ENCODE results near the gene FBXO38. TPM values are rescaled to one million over a fixed set of nuclear protein-coding genes. Genes with fewer than 3 reads are reported as not detected.

Gene FBXO38, protein sequence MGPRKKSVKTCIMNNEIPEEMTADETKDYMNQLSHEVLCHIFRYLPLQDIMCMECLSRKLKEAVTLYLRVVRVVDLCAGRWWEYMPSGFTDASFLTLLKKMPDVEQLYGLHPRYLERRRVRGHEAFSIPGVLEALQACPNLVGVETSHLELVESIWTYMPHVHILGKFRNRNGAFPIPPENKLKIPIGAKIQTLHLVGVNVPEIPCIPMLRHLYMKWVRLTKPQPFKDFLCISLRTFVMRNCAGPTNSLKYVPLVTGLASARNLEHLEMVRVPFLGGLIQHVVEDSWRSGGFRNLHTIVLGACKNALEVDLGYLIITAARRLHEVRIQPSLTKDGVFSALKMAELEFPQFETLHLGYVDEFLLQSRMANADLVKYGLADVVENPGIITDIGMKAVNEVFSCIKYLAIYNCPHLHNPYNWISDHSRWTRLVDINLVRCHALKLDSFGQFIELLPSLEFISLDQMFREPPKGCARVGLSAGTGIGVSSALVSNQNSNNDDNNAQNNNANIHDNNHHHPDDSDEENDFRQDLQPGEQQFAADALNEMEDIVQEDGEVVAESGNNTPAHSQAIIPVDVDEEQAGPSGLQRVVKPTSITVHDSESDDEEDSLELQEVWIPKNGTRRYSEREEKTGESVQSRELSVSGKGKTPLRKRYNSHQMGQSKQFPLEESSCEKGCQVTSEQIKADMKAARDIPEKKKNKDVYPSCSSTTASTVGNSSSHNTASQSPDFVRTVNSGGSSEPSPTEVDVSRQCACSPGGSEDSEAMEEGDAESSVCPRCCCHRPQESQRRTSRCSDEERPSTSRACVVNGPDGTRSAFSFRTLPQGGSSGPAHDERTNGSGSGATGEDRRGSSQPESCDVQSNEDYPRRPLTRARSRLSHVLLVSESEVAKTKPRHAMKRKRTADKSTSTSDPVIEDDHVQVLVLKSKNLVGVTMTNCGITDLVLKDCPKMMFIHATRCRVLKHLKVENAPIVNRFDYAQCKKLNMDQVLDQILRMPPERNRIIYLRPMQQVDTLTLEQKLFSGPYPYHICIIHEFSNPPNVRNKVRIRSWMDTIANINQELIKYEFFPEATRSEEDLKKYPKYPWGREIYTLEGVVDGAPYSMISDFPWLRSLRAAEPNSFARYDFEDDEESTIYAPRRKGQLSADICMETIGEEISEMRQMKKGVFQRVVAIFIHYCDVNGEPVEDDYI
- 15.2 and 24.8 TPM in 2 replicates for total RNA-seq

DNA sequence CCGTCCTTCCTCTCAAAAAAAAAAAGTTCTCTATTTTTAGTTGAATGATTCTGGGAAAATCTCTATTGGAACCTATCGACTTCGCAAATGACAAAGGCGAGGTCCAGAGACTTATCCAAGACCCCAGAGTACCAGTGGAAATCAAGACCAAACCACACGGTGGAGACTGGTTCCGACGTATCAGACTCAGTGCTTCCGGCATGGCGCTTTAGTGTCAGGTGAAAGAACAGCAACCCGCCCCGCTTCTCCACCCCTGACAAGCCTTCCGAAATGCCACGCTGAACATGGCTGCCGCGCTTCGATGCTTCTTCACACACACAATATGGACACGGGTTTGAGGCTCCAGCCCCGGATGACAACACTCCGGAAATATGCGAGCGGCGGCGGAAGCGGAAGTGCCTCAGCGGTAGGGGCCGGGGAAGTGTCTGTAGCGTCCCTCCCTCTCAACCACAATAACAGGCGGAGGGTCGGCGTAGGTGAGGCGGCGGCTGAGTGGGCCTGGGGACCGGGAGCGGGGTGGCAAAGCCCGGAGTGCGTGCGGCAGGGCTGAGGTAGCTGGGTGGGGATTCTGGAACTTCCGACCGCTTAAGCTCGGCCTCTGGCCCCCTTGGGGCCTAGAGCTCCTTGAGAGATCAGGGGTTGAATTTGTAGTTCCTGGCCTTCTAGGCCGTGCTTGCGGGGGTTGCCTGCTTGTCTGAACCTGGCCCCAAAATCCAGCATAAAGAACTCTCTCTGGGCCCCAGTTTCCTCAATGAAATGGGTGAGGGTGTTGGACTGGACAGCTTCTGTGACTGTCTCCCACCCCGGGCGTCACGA, at the start of gene FBXO38:
Gene FBXO38, plus strand, starts transcription at position 395 of the 816 bp plus-strand sequence. CDS start 10,819 bp downstream, outside the sequence.

GRCh38 chr5:148335259-148335658, 48.5 kb upstream of the FBXO38 start, which contains the start of gene SPINK9:
TSS of gene SPINK9 (plus strand) at chr5:148335559. CDS start at chr5:148335614, 55 bp downstream.

Other genes with a start within 250 kb of the FBXO38 start
- gene SPINK14, start 215.4 kb upstream of the FBXO38 start, total RNA-seq: not detected in 2 replicates
- gene SPINK6, start 180.9 kb upstream of the FBXO38 start, total RNA-seq: not detected in 2 replicates
- gene MARCOL, start 145.4 kb upstream of the FBXO38 start, total RNA-seq: not detected in 2 replicates
- gene SPINK13, start 115.2 kb upstream of the FBXO38 start, total RNA-seq: 0.25 TPM in 1 of 2 replicates, not detected in the other
- gene SPINK7, start 71.5 kb upstream of the FBXO38 start, total RNA-seq: not detected in 2 replicates
- gene SPINK9, start 48.4 kb upstream of the FBXO38 start, total RNA-seq: not detected in 2 replicates